HCT116 (cell line): ENCODE measurements around the gene HPCAL1. TPM values are rescaled to one million over a fixed set of nuclear protein-coding genes. Genes with fewer than 3 reads are reported as not detected.

Source experiments
- ATAC-seq: fragments of 200-7000 bp; cut with Tn5 transposase; 2 replicates; pipeline ENCODE4 v1.9.1; 2020; ENCODE audit warnings: mild to moderate bottlenecking, moderate library complexity
- BruUV-seq: library from RNA; stranded (reverse); fragments of 400-500 nt; replicated peaks from 2 replicates; lab custom pipeline; 2021; lab: Mats Ljungman, UMichigan
- CTCF ChIA-PET: fragments of 300-600 bp; sonication (Branson Sonifier 250); formaldehyde crosslinking; loops from one replicate; lab custom pipeline; 2021; ENCODE audit warnings: antibody characterized with exemption; lab: Charles Lee
- POLR2A ChIA-PET: fragments of 300-600, 350-600 bp; sonication (Branson Sonifier 250); formaldehyde crosslinking; loops from one replicate; lab custom pipeline; 2021; ENCODE audit warnings: antibody characterized with exemption; lab: Charles Lee
- RAD21 ChIA-PET, 2 experiments: fragments of 300-600 bp; sonication (Branson Sonifier 250); formaldehyde crosslinking; loops; one replicate each; lab custom pipeline; 2023; ENCODE audit warnings: low total read pairs in 2 of 2; ENCODE audit not compliant: uncharacterized antibody in 2 of 2, unreplicated experiment in 2 of 2, low non-redundant PET in 1 of 2; lab: Charles Lee
- DNase-seq: peaks from one replicate; pipeline ENCODE4 v3.0.0-alpha.2; 2010; ENCODE audit warnings: low read depth, low spot score
- H2AFZ ChIP-seq: fragments of 200-600 bp; shearing (Covaris generic), sonication (generic); 2 replicates; pipeline ENCODE4 v1.6.1; 2017; ENCODE audit warnings: low read depth, mixed run types, mixed read lengths, antibody characterized with exemption, low read length; ENCODE audit not compliant: poor library complexity, severe bottlenecking
- H3K27ac ChIP-seq: 2 replicates; pipeline ENCODE4 v1.5.1; 2012; ENCODE audit warnings: low read depth, low read length
- H3K27me3 ChIP-seq: fragments of 200-600 bp; sonication (generic); 2 replicates; pipeline ENCODE4 v1.6.1; 2016; ENCODE audit warnings: mixed run types, low read length, mixed read lengths; ENCODE audit not compliant: insufficient read depth
- H3K36me3 ChIP-seq, 2 experiments: fragments of 200-500 bp in 1 of 2; fragments of 200-600 bp in 1 of 2; sonication (Bioruptor generic) in 1 of 2; sonication (generic) in 1 of 2; 2 replicates each; pipeline versions ENCODE4 v1.5.1 to v1.6.1; 2014 to 2016; ENCODE audit warnings: low read length in 2 of 2, inconsistent platforms in 1 of 2, mixed read lengths in 1 of 2, mixed run types in 1 of 2; ENCODE audit not compliant: insufficient read depth in 2 of 2, control insufficient read depth in 1 of 2
- H3K4me1 ChIP-seq, 2 experiments: fragments of 200-600 bp in 1 of 2; sonication (generic) in 1 of 2; 2 replicates each; pipeline versions ENCODE4 v1.5.1 to v1.6.1; 2012 to 2017; ENCODE audit warnings: low read length in 2 of 2, inconsistent platforms in 1 of 2, mild to moderate bottlenecking in 1 of 2, mixed read lengths in 1 of 2, mixed run types in 1 of 2, moderate library complexity in 1 of 2; ENCODE audit not compliant: insufficient read depth in 2 of 2, control insufficient read depth in 1 of 2
- H3K4me2 ChIP-seq: fragments of 200-600 bp; sonication (generic); 2 replicates; pipeline ENCODE4 v1.6.1; 2017; ENCODE audit warnings: mixed run types, low read length, mixed read lengths
- H3K4me3 ChIP-seq, 2 experiments: fragments of 200-600 bp in 1 of 2; sonication (generic) in 1 of 2; replicated peaks in 1 of 2; 2 replicates each; pipeline ENCODE4 v1.5.1; 2011 to 2016; ENCODE audit warnings: low read length in 2 of 2, control low read depth in 1 of 2, low read depth in 1 of 2, mild to moderate bottlenecking in 1 of 2, mixed read lengths in 1 of 2, mixed run types in 1 of 2
- H3K79me2 ChIP-seq: fragments of 200-600 bp; sonication (generic); 2 replicates; pipeline ENCODE4 v1.6.1; 2017; ENCODE audit warnings: mild to moderate bottlenecking, mixed run types, low read length, moderate library complexity, mixed read lengths; ENCODE audit not compliant: insufficient read depth
- H3K9ac ChIP-seq: fragments of 200-600 bp; sonication (generic); 2 replicates; pipeline ENCODE4 v1.6.1; 2016; ENCODE audit warnings: low read length, mixed read lengths
- H3K9me2 ChIP-seq: fragments of 200-600 bp; sonication (generic), shearing (Covaris generic); 2 replicates; pipeline ENCODE4 v1.6.1; 2017; ENCODE audit warnings: mixed run types, mild to moderate bottlenecking, moderate library complexity; ENCODE audit not compliant: insufficient read depth
- H3K9me3 ChIP-seq, 2 experiments: fragments of 200-500 bp in 1 of 2; fragments of 200-600 bp in 1 of 2; sonication (Bioruptor generic) in 1 of 2; sonication (generic) in 1 of 2; 2 replicates each; pipeline ENCODE4 v1.6.1; 2014 to 2017; ENCODE audit warnings: low read length in 2 of 2, mixed read lengths in 2 of 2, inconsistent platforms in 1 of 2, low read depth in 1 of 2, mild to moderate bottlenecking in 1 of 2, mixed run types in 1 of 2, moderate library complexity in 1 of 2; ENCODE audit not compliant: control insufficient read depth in 1 of 2, insufficient read depth in 1 of 2
- H4K20me1 ChIP-seq: fragments of 200-600 bp; sonication (generic), shearing (Covaris generic); 2 replicates; pipeline ENCODE4 v1.6.1; 2017; ENCODE audit warnings: mixed run types, mild to moderate bottlenecking, moderate library complexity; ENCODE audit not compliant: insufficient read depth
- ATF3 ChIP-seq: IDR thresholded peaks from 2 replicates; pipeline ENCODE4 v1.6.1; 2012
- CTCF ChIP-seq, 3 experiments: fragments of 200-600 bp in 1 of 3; sonication (generic) in 1 of 3; IDR thresholded peaks in 2 of 3; conservative IDR thresholded peaks in 1 of 3; 2 replicates each; pipeline ENCODE4 v1.5.1; 2012 to 2017; ENCODE audit warnings: low read depth in 2 of 3, low read length in 2 of 3, antibody characterized with exemption in 1 of 3, borderline replicate concordance in 1 of 3, control low read depth in 1 of 3, mild to moderate bottlenecking in 1 of 3, mixed read lengths in 1 of 3, mixed run types in 1 of 3, moderate library complexity in 1 of 3; ENCODE audit not compliant: insufficient read depth in 1 of 3
- EGR1 ChIP-seq: IDR thresholded peaks from 2 replicates; pipeline ENCODE4 v1.6.1; 2012; ENCODE audit warnings: low read depth
- EZH2phosphoT487 ChIP-seq: fragments of 200-600 bp; IDR thresholded peaks from 2 replicates; pipeline ENCODE4 v1.6.1; 2018; ENCODE audit warnings: antibody characterized with exemption, borderline replicate concordance
- FOSL1 ChIP-seq: IDR thresholded peaks from 2 replicates; pipeline ENCODE4 v1.6.1; 2012; ENCODE audit warnings: low read depth
- JUND ChIP-seq: IDR thresholded peaks from 2 replicates; pipeline ENCODE4 v1.6.1; 2012
- MAX ChIP-seq: IDR thresholded peaks from 2 replicates; pipeline ENCODE4 v1.6.1; 2012
- SIN3A ChIP-seq: IDR thresholded peaks from 2 replicates; pipeline ENCODE4 v1.6.1; 2012; ENCODE audit warnings: low read depth
- SP1 ChIP-seq: IDR thresholded peaks from 2 replicates; pipeline ENCODE4 v1.6.1; 2012; ENCODE audit warnings: low read depth
- TCF7L2 ChIP-seq: IDR thresholded peaks from 2 replicates; pipeline ENCODE4 v1.7.0; 2011; ENCODE audit warnings: borderline replicate concordance, inconsistent platforms; ENCODE audit not compliant: insufficient read depth, insufficient read length; ENCODE audit errors: extremely low read depth
- YY1 ChIP-seq: IDR thresholded peaks from 2 replicates; pipeline ENCODE4 v1.6.1; 2011; ENCODE audit warnings: low read length, low read depth, moderate library complexity, mild to moderate bottlenecking; ENCODE audit not compliant: insufficient replicate concordance; ENCODE audit errors: extremely low read depth
- ZFX ChIP-seq: fragments of 450-650 bp; IDR thresholded peaks from 2 replicates; pipeline ENCODE4 v1.6.1; 2017
- intact Hi-C: fragments of 100-400 bp; cut with micrococcal nuclease; formaldehyde crosslinking; loops from 2 replicates; pipeline ENCODE4 v1.10.0; 2022
- total RNA-seq: library from RNA; stranded (reverse); gene quantifications from one replicate; pipeline ENCODE4 v1.2.1, GENCODE V29; 2021; ENCODE audit not compliant: unreplicated experiment

Gene HPCAL1
- total RNA-seq, 1 experiment from 2014 or later, result 111 TPM

GRCh38 chr2:10419553-10420257 lies 117.0 kb downstream of the HPCAL1 start:
- no TSS peak for BruUV-seq
- TF ChIP-seq CTCF (IDR thresholded peaks at IDR 0.05 in 2 of 3, conservative IDR thresholded peaks at IDR 0.05 in 1 of 3; ENCODE audit: borderline replicate concordance in 1 of 3, insufficient read depth in 1 of 3, low read depth in 2 of 3, low read length in 2 of 3) (no peak), ZFX (no peak), FOSL1 (no peak), ATF3 (no peak), YY1 (no peak), MAX (no peak), TCF7L2 (no peak), EGR1 (no peak), SP1 (no peak), EZH2phosphoT487 (no peak), JUND (no peak), SIN3A (no peak)
- ChIA-PET RAD21 (no interaction called here), CTCF (no interaction called here), POLR2A (no interaction called here)
- H2AFZ ChIP-seq, result no peak overlapping the region
- H4K20me1 ChIP-seq, result no peaks in the 10 kb centered on the region
- H3K79me2 ChIP-seq, result peaks cover 21% of the 10 kb centered on the region; the same call in 1 of the 2 replicates
- DNase-seq (no peak), ATAC-seq (no peak)
- intact Hi-C loops, result no loop called here
- H3K4me2 ChIP-seq, result no peak overlapping the region
- no peaks in the 10 kb centered on the region for H3K27me3 ChIP-seq
- H3K36me3 ChIP-seq, result peaks cover 2 to 17% of the 10 kb centered on the region in 2 experiments; a peak in 2 of 4 replicates
- no peak overlapping the region for H3K9ac ChIP-seq
- no peak overlapping the region for H3K27ac ChIP-seq
- no peak overlapping the region for H3K4me3 ChIP-seq
- no peaks in the 10 kb centered on the region for H3K9me3 ChIP-seq
- H3K9me2 ChIP-seq, result no peaks in the 10 kb centered on the region
- peaks cover 5 to 14% of the 10 kb centered on the region in 2 experiments; a peak in 3 of 4 replicates for H3K4me1 ChIP-seq
